B cell (primary cell): ENCODE results near the gene PRDX1. TPM values are rescaled to one million over a fixed set of nuclear protein-coding genes. Genes with fewer than 3 reads are reported as not detected.

Experiments used
- ATAC-seq: fragments of 200-7000 bp; cut with Tn5 transposase; one replicate; pipeline ENCODE4 v1.10.0; 2021; ENCODE audit warnings: low read depth, mild to moderate bottlenecking, moderate number of reproducible peaks, moderate library complexity
- CTCF ChIA-PET: fragments of 350-600 bp; sonication (Branson Sonifier 250); formaldehyde crosslinking; loops from one replicate; lab custom pipeline; 2021; ENCODE audit warnings: antibody characterized with exemption, inconsistent platforms; lab: Charles Lee
- POLR2A ChIA-PET: fragments of 350-600 bp; sonication (Branson Sonifier 250); formaldehyde crosslinking; loops from one replicate; lab custom pipeline; 2021; ENCODE audit warnings: antibody characterized with exemption; lab: Charles Lee
- DNase-seq: peaks from one replicate; pipeline ENCODE4 v3.0.0; 2013
- H2AFZ ChIP-seq: 2 replicates; pipeline ENCODE4 v1.6.1; 2012; ENCODE audit warnings: mild to moderate bottlenecking, low read depth, low read length; ENCODE audit not compliant: insufficient read depth, poor library complexity, severe bottlenecking
- H3K27ac ChIP-seq, 2 donors: 1 replicate in 1 of 2; 2 replicates in 1 of 2; pipeline ENCODE4 v1.5.1; 2012 to 2013; ENCODE audit warnings: low read length in 2 of 2, mild to moderate bottlenecking in 2 of 2, moderate library complexity in 1 of 2
- H3K27me3 ChIP-seq, 4 experiments: fragments of 200-600 bp in 1 of 4; sonication (generic) in 1 of 4; replicated peaks in 1 of 4; 1 replicate in 2 of 4; 2 replicates in 2 of 4; pipeline versions ENCODE4 v1.6.1 to v1.7.0; 2013 to 2016; ENCODE audit warnings: low read length in 3 of 4, mild to moderate bottlenecking in 2 of 4, mixed read lengths in 1 of 4, moderate library complexity in 1 of 4; ENCODE audit not compliant: insufficient read depth in 4 of 4, control insufficient read depth in 3 of 4; ENCODE audit errors: control extremely low read depth in 1 of 4
- H3K36me3 ChIP-seq, 2 experiments: replicated peaks in 1 of 2; 1 replicate in 1 of 2; 2 replicates in 1 of 2; pipeline versions ENCODE4 v1.6.1 to v1.7.1; 2013; ENCODE audit warnings: low read length in 1 of 2; ENCODE audit not compliant: insufficient read depth in 2 of 2, control insufficient read depth in 1 of 2; ENCODE audit errors: control extremely low read depth in 1 of 2, extremely low read depth in 1 of 2
- H3K4me1 ChIP-seq, 2 donors: fragments of 200-600 bp in 1 of 2; sonication (generic) in 1 of 2; 1 replicate in 1 of 2; 2 replicates in 1 of 2; pipeline versions ENCODE4 v1.5.1 to v1.6.1; 2013 to 2017; ENCODE audit warnings: low read length in 2 of 2; ENCODE audit not compliant: control insufficient read depth in 2 of 2, insufficient read depth in 2 of 2
- H3K4me2 ChIP-seq: replicated peaks from 2 replicates; pipeline ENCODE3; 2012; ENCODE audit warnings: mild to moderate bottlenecking, low read depth, low read length; ENCODE audit not compliant: poor library complexity, severe bottlenecking
- H3K4me3 ChIP-seq, 5 experiments: fragments of 200-600 bp in 1 of 5; sonication (generic) in 1 of 5; 1 replicate in 3 of 5; 2 replicates in 2 of 5; pipeline versions ENCODE4 v1.5.1 to v1.7.0; 2011 to 2016; ENCODE audit warnings: low read length in 4 of 5, mild to moderate bottlenecking in 4 of 5, low read depth in 2 of 5, control low read depth in 1 of 5, moderate library complexity in 1 of 5; ENCODE audit not compliant: insufficient read depth in 1 of 5; ENCODE audit errors: control extremely low read depth in 1 of 5, extremely low read depth in 1 of 5
- H3K79me2 ChIP-seq: fragments of 200-600 bp; sonication (generic); one replicate; pipeline ENCODE4 v1.6.0; 2016; ENCODE audit warnings: low read length; ENCODE audit not compliant: control insufficient read depth, insufficient read depth
- H3K9ac ChIP-seq: fragments of 200-600 bp; sonication (generic); 2 replicates; pipeline ENCODE4 v1.6.1; 2017; ENCODE audit warnings: mild to moderate bottlenecking, low read length, moderate library complexity
- H3K9me3 ChIP-seq, 3 donors: one replicate each; pipeline versions ENCODE4 v1.6.1 to v1.7.1; 2013; ENCODE audit warnings: low read length in 2 of 3; ENCODE audit not compliant: control insufficient read depth in 2 of 3, insufficient read depth in 1 of 3; ENCODE audit errors: control extremely low read depth in 1 of 3
- H4K20me1 ChIP-seq: 2 replicates; pipeline ENCODE4 v1.6.0; 2012; ENCODE audit warnings: mild to moderate bottlenecking, low read length; ENCODE audit not compliant: insufficient read depth, control insufficient read depth, poor library complexity, severe bottlenecking
- H3K27ac Mint-ChIP-seq: one replicate; pipeline ENCODE4 v1.8.0; 2021; ENCODE audit warnings: mixed read lengths
- H3K27me3 Mint-ChIP-seq: one replicate; pipeline ENCODE4 v1.8.0; 2021; ENCODE audit warnings: mixed read lengths
- H3K4me1 Mint-ChIP-seq: one replicate; pipeline ENCODE4 v1.8.0; 2021; ENCODE audit warnings: mixed read lengths
- H3K4me3 Mint-ChIP-seq: one replicate; pipeline ENCODE4 v1.8.0; 2021; ENCODE audit warnings: mixed read lengths
- H3K9me3 Mint-ChIP-seq: one replicate; pipeline ENCODE4 v1.8.0; 2022; ENCODE audit warnings: mixed read lengths; ENCODE audit not compliant: insufficient read depth
- CTCF ChIP-seq: fragments of 200-600 bp; IDR thresholded peaks from one replicate; pipeline ENCODE4 v1.8.0; 2022; ENCODE audit warnings: antibody characterized with exemption, mild to moderate bottlenecking
- EZH2 ChIP-seq: IDR thresholded peaks from 2 replicates; pipeline ENCODE4 v1.6.1; 2012; ENCODE audit warnings: borderline replicate concordance, low read depth, mild to moderate bottlenecking, moderate library complexity, low read length; ENCODE audit not compliant: insufficient read depth, poor library complexity, severe bottlenecking
- WGBS: methylation state at CpG from one replicate; pipeline ENCODE4 v1.1.5; 2013; ENCODE audit warnings: missing lambda C conversion rate; ENCODE audit not compliant: insufficient coverage; 5-methylcytosine and 5-hydroxymethylcytosine counted together
- intact Hi-C: fragments of 100-400 bp; cut with micrococcal nuclease; formaldehyde crosslinking; loops from one replicate; pipeline ENCODE4 v1.10.0; 2022
- polyA plus RNA-seq: library from polyadenylated mRNA; depleted of rRNA; stranded (reverse); fragments of >200 nt; gene quantifications from 2 replicates; pipeline ENCODE4 v1.2.3, GENCODE V29; 2012
- total RNA-seq, 2 donors: library from RNA; stranded (reverse); fragments of 120-200 nt in 1 of 2; gene quantifications; 1 replicate in 1 of 2; 2 replicates in 1 of 2; pipeline versions ENCODE4 v1.2.3 to v1.2.4, GENCODE V29; 2013 to 2022

The PRDX1 gene
- total and polyA plus RNA-seq, 2 donors (not counting 1 experiment from before 2014, with no cell fraction given): 56.4 to 104 TPM

GRCh38 chr1:45551684-45552083, 30.0 kb upstream of the PRDX1 start:
- Histone ChIP-seq H3K36me3 (peaks cover 4 to 17% of the 10 kb centered on the region in 2 experiments), H3K4me1 (peaks cover 18 to 22% of the 10 kb centered on the region in 2 donors), H3K4me3 (peak overlapping the region; percentile 65 to 100 (median 90)), H3K9ac (peak overlapping the region; percentile 96), H3K9me3 (no peaks in the 10 kb centered on the region), H4K20me1 (peaks cover 6% of the 10 kb centered on the region), H3K27me3 (no peaks in the 10 kb centered on the region), H3K79me2 (peaks cover 59% of the 10 kb centered on the region), H3K4me2 (peak overlapping the region; percentile 75), H2AFZ (peak overlapping the region; percentile 96), H3K27ac (peak overlapping the region in 1 of 2 donors; percentile 96)
- H3K27ac Mint-ChIP-seq: peak overlapping the region; percentile 96
- peak overlapping the region; percentile 97 for H3K4me3 Mint-ChIP-seq
- CTCF ChIA-PET: interaction anchor here (1.0 to 1.9 kb wide), 6 partner anchors 18 to 192 kb away, joined by 3 to 26 read pairs (median 6); partner anchors contain the start of genes CCDC163, MMACHC and NASP
- no peak for DNase-seq
- no peaks in the 10 kb centered on the region for H3K9me3 Mint-ChIP-seq
- H3K4me1 Mint-ChIP-seq: peaks cover 25% of the 10 kb centered on the region
- TF ChIP-seq CTCF (no peak), EZH2 (no peak)
- intact Hi-C loops: no loop called here
- H3K27me3 Mint-ChIP-seq: no peaks in the 10 kb centered on the region
- no peak for ATAC-seq
- no CpG with 5 or more reads among the region's 3 CpGs for WGBS
- POLR2A ChIA-PET: interaction anchor here (0.9 to 2.2 kb wide), 5 partner anchors 10 to 752 kb away, joined by 3 to 27 read pairs (median 7); partner anchors contain the start of genes CCDC163, MMACHC, PLK3 and PRDX1
